RWPE1 (cell line): Measurements from ENCODE around the gene USP37.

Experiments
- CTCF ChIA-PET: fragments of 350-600 bp; sonication (Branson Sonifier 250); formaldehyde crosslinking; extraction: SDS; loops from one replicate; lab custom pipeline; 2021; lab: Yijun Ruan, JAX
- POLR2A ChIA-PET: fragments of 400-600 bp; formaldehyde crosslinking; extraction: SDS; loops from one replicate; lab custom pipeline; 2020; ENCODE audit warnings: antibody characterized with exemption; ENCODE audit not compliant: low non-redundant PET; lab: Yijun Ruan, JAX
- DNase-seq: peaks from one replicate; pipeline ENCODE4 v3.0.0; 2012; ENCODE audit warnings: low spot score
- H3K27ac ChIP-seq: fragments of 450-650 bp; 2 replicates; pipeline ENCODE4 v1.5.1; 2017
- TF ChIP-seq, protein P1 (sequence below): fragments of 450-650 bp; conservative IDR thresholded peaks from 2 replicates; pipeline ENCODE4 v1.5.1; 2017; ENCODE audit warnings: low read depth, mild to moderate bottlenecking

The USP37 gene

DNA sequence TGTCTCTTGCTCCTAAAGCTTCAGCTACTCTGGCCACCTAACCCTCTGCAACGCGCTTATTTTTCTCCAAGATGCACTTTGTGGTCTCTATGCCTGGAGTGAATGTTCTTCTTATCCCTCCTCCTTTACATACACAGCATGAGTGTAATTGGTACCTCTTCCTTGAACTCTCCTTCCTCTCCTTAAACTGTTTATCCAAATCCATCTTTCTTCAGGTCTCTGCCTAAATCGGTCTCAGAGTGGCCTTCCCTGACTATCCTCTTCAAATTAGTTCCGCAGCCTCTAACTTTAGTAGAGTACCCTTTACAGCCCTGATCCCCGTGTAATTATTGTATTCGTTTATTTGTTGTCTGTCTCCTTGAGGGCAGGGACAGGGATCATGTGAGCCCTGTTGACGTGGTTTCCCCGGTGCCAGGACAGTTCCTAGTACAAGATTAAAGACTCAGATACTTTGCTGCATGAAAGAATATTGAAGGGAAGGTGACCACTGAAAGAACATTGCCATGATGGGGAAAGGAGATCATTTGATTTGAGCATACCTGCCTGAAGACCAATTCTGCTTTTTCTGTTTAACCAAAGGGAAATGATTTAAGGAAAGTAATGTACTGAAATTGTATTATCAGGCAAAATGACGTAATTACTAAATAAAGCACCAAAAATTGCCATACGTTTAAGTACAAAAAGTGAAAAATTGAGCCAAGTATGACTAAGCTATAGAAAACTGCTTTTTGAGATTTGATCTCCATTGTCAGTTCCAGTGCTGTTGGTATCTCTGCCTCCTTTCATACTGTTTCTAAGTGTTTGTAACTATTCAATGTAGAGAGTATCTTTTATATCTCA lies 1.7 kb upstream of the USP37 start:
- DNase-seq = peak; percentile 10
- no peak overlapping the region for H3K27ac ChIP-seq
- CTCF ChIA-PET = interaction anchor here (0.6 to 0.8 kb wide), 2 partner anchors 77 to 80 kb away, joined by 4 to 5 read pairs; no protein-coding TSS in a partner anchor
- TF ChIP-seq, protein P1, sequence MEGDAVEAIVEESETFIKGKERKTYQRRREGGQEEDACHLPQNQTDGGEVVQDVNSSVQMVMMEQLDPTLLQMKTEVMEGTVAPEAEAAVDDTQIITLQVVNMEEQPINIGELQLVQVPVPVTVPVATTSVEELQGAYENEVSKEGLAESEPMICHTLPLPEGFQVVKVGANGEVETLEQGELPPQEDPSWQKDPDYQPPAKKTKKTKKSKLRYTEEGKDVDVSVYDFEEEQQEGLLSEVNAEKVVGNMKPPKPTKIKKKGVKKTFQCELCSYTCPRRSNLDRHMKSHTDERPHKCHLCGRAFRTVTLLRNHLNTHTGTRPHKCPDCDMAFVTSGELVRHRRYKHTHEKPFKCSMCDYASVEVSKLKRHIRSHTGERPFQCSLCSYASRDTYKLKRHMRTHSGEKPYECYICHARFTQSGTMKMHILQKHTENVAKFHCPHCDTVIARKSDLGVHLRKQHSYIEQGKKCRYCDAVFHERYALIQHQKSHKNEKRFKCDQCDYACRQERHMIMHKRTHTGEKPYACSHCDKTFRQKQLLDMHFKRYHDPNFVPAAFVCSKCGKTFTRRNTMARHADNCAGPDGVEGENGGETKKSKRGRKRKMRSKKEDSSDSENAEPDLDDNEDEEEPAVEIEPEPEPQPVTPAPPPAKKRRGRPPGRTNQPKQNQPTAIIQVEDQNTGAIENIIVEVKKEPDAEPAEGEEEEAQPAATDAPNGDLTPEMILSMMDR = no peak
- POLR2A ChIA-PET = no interaction called here

DNA sequence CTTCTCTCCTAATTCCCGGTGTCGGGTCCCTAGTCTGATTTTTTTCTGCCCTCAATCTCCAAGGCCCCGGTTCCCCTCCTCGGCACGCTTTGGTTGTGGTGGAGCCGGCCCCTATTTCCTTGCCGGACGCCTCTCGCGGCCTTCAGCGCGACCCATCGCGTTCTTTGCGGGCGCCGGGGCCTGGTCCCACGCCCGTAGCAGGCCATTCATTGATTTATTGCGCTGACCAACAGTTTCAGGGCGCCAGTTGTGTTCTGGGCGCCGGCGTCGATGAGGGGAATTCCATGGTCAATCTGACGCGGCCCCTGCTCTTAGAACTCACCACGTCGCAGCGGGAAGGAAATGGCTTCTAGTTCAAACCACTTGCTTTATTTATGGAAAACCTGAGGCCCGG lies 884 bp upstream of the USP37 start:
- TF ChIP-seq, protein P1 = no peak
- CTCF ChIA-PET = interaction anchor here (0.6 to 0.8 kb wide), 2 partner anchors 78 to 79 kb away, joined by 4 to 5 read pairs; no protein-coding TSS in a partner anchor
- POLR2A ChIA-PET = no interaction called here
- peak overlapping the region; percentile 92 for H3K27ac ChIP-seq
- DNase-seq = peak; percentile 48

DNA sequence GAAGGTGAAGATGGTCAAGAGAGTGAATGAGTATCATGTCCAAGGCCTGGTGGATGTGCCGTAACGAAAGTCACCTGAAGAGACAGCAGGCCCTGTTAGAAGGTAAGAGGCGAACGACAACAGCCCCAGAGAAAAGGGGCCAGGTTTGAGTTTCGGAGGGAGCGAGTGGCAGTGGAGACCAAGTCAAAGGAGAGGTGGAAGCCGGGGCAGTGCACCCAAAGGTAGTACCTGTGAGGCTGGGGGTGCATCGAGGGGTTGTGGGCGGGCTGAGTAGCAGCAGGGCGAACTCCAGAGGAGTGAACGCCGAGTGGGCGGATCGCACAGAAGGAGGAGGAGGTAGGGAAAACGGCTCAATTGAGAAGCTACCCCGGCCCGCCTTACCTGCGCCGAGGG lies 358 bp downstream of the USP37 start:
- POLR2A ChIA-PET = no interaction called here
- CTCF ChIA-PET = interaction anchor here (0.6 kb wide), 1 partner anchor 10 kb away, joined by 4 read pairs; no protein-coding TSS in a partner anchor
- no peak for DNase-seq
- TF ChIP-seq, protein P1 = no peak
- peak overlapping the region; percentile 92 for H3K27ac ChIP-seq

DNA sequence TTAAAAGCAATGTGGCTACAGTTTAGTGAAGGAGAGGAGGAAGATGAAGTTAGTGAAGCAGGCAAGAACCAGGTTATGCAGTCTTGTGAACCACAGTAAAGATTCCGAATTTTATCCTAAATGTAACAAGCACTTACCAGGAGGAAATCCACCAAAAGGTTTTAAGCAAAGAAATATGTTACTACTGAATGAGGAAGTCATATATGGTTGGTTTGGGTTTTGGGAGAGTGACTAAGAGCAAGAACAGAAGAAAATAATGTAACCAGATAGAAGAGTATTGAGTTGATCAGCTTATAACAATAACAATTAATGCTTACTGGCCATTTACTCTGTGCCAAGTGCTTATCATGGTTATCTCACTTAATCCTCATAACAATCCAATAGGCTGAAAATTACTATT lies 1.9 kb downstream of the USP37 start:
- DNase-seq = no peak
- H3K27ac ChIP-seq = no peak overlapping the region
- CTCF ChIA-PET = no interaction called here
- POLR2A ChIA-PET = no interaction called here
- TF ChIP-seq, protein P1 = no peak

DNA sequence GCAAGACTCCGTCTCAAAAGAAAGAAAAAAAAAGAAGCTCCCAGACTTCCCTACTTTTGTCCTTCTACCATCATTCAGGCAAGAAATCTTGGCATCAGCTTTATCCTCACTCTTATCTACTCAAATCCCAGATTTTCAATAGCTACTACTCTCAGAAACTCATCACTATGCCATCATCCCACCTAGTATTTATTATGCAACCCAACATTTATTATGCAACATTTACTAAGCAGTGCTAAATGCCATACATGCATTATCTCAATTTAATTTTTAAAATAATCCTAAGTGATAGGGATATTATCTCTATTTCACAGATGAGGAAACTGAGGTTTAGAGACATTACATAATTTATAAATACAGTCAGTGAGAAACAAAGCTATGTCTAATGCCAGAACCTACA lies 4.1 kb downstream of the USP37 start:
- no peak for DNase-seq
- H3K27ac ChIP-seq = no peak overlapping the region
- POLR2A ChIA-PET = no interaction called here
- CTCF ChIA-PET = no interaction called here
- TF ChIP-seq, protein P1 = no peak

DNA sequence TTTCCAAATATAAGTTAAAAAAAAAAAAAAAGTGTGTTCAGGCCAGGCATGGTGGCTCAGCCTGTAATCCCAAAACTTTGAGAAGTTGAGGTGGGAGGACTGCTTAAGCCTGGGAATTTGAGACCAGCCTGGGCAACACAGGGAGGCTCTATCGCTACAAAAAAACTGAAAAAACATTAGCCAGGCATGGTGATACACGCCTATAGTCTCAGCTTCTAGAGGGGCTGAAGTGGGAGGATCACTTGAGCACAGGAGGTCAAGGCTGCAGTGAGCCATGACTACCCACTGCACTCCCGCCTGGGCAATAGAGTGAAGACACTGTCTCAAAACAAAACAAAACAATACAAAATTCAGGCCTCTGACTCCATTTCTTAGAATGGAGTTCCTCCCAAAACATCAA lies 9.2 kb downstream of the USP37 start:
- TF ChIP-seq, protein P1 = no peak
- no peak for DNase-seq
- POLR2A ChIA-PET = no interaction called here
- CTCF ChIA-PET = interaction anchor here (0.7 kb wide), 1 partner anchor 972 kb away, joined by 4 read pairs; no protein-coding TSS in a partner anchor
- H3K27ac ChIP-seq = no peak overlapping the region
